IMR-90 (cell line): Measurements from ENCODE around the gene CFAP300. TPM values are rescaled to one million over a fixed set of nuclear protein-coding genes. Genes with fewer than 3 reads are reported as not detected.

Source experiments
- ATAC-seq: fragments of 200-7000 bp; cut with Tn5 transposase; 2 replicates; pipeline ENCODE4 v1.9.1; 2020; ENCODE audit warnings: low read depth, mild to moderate bottlenecking, moderate library complexity
- BruUV-seq: library from RNA; stranded (reverse); fragments of 400-500 nt; replicated peaks from 2 replicates; lab custom pipeline; 2021; lab: Mats Ljungman, UMichigan
- CTCF ChIA-PET: fragments of 300-600 bp; formaldehyde crosslinking; extraction: SDS; loops from one replicate; lab custom pipeline; 2021; ENCODE audit warnings: antibody characterized with exemption; lab: Yijun Ruan, JAX
- POLR2A ChIA-PET: fragments of 300-600 bp; sonication (Branson Sonifier 250); formaldehyde crosslinking; loops from one replicate; lab custom pipeline; 2022; ENCODE audit warnings: antibody characterized with exemption; ENCODE audit not compliant: unreplicated experiment; lab: Charles Lee
- DNase-seq: peaks from one replicate; pipeline ENCODE4 v3.0.0; 2013
- H2AFZ ChIP-seq: replicated peaks from 2 replicates; pipeline ENCODE3; 2013; ENCODE audit warnings: low read length, mild to moderate bottlenecking; ENCODE audit not compliant: poor library complexity
- H2AK5ac ChIP-seq: 2 replicates; pipeline ENCODE4 v1.6.1; 2013; ENCODE audit warnings: low read depth, low read length, inconsistent platforms
- H2AK9ac ChIP-seq: replicated peaks from 2 replicates; pipeline ENCODE3; 2013; ENCODE audit warnings: mild to moderate bottlenecking, low read depth, low read length, moderate library complexity; ENCODE audit not compliant: poor library complexity
- H2BK120ac ChIP-seq: 2 replicates; pipeline ENCODE4 v1.6.1; 2013; ENCODE audit warnings: low read depth, low read length, inconsistent platforms
- H2BK15ac ChIP-seq: 3 replicates; pipeline ENCODE4 v1.6.1; 2013; ENCODE audit warnings: low read depth, low read length, inconsistent platforms
- H2BK20ac ChIP-seq: 2 replicates; pipeline ENCODE4 v1.6.1; 2013; ENCODE audit warnings: low read depth, mild to moderate bottlenecking, inconsistent platforms, low read length, moderate library complexity
- H2BK5ac ChIP-seq: 2 replicates; pipeline ENCODE4 v1.6.1; 2013; ENCODE audit warnings: mild to moderate bottlenecking, low read depth, low read length, inconsistent platforms; ENCODE audit not compliant: poor library complexity, severe bottlenecking
- H3K14ac ChIP-seq: replicated peaks from 2 replicates; pipeline ENCODE4 v1.6.1; 2013; ENCODE audit warnings: low read depth, low read length, inconsistent platforms
- H3K18ac ChIP-seq: 2 replicates; pipeline ENCODE4 v1.6.1; 2013; ENCODE audit warnings: low read depth, low read length, control low read depth
- H3K23ac ChIP-seq: 2 replicates; pipeline ENCODE4 v1.6.1; 2013; ENCODE audit warnings: low read depth, low read length, inconsistent platforms
- H3K27ac ChIP-seq: 2 replicates; pipeline ENCODE4 v1.5.1; 2013; ENCODE audit warnings: mild to moderate bottlenecking, control low read depth, low read length; ENCODE audit not compliant: insufficient read depth
- H3K27me3 ChIP-seq: 2 replicates; pipeline ENCODE4 v1.6.1; 2013; ENCODE audit warnings: low read length; ENCODE audit not compliant: control insufficient read depth, insufficient read depth
- H3K36me3 ChIP-seq: 2 replicates; pipeline ENCODE4 v1.6.1; 2013; ENCODE audit warnings: low read length, mixed read lengths; ENCODE audit not compliant: control insufficient read depth, insufficient read depth
- H3K4ac ChIP-seq: 2 replicates; pipeline ENCODE4 v1.6.1; 2013; ENCODE audit warnings: low read depth, low read length, inconsistent platforms
- H3K4me1 ChIP-seq: 2 replicates; pipeline ENCODE4 v1.6.1; 2013; ENCODE audit warnings: low read length, mixed read lengths; ENCODE audit not compliant: control insufficient read depth, insufficient read depth
- H3K4me2 ChIP-seq: 2 replicates; pipeline ENCODE4 v1.6.1; 2013; ENCODE audit warnings: low read depth, mild to moderate bottlenecking, control low read depth, low read length, moderate library complexity
- H3K4me3 ChIP-seq: 2 replicates; pipeline ENCODE4 v1.5.1; 2013; ENCODE audit warnings: low read depth, mild to moderate bottlenecking, control low read depth, low read length, moderate library complexity; ENCODE audit not compliant: insufficient read depth
- H3K56ac ChIP-seq: 2 replicates; pipeline ENCODE4 v1.6.1; 2013; ENCODE audit warnings: low read length, inconsistent platforms; ENCODE audit not compliant: insufficient read depth; ENCODE audit errors: extremely low read depth
- H3K79me1 ChIP-seq, 2 experiments: 2 replicates each; pipeline ENCODE4 v1.6.1; 2013; ENCODE audit warnings: low read length in 2 of 2, inconsistent platforms in 1 of 2, low read depth in 1 of 2
- H3K9ac ChIP-seq: 2 replicates; pipeline ENCODE4 v1.6.1; 2013; ENCODE audit warnings: low read depth, low read length, control low read depth
- H3K9me1 ChIP-seq: 2 replicates; pipeline ENCODE4 v1.6.1; 2013; ENCODE audit warnings: low read length, inconsistent platforms; ENCODE audit not compliant: insufficient read depth
- H3K9me3 ChIP-seq: 2 replicates; pipeline ENCODE4 v1.6.1; 2013; ENCODE audit warnings: low read length; ENCODE audit not compliant: control insufficient read depth, insufficient read depth
- H4K20me1 ChIP-seq: 2 replicates; pipeline ENCODE4 v1.6.1; 2013; ENCODE audit warnings: low read length, inconsistent platforms; ENCODE audit not compliant: insufficient read depth
- H4K5ac ChIP-seq: 2 replicates; pipeline ENCODE4 v1.6.1; 2013; ENCODE audit warnings: mild to moderate bottlenecking, low read depth, low read length, control low read depth
- H4K8ac ChIP-seq, 2 experiments: 2 replicates each; pipeline ENCODE4 v1.6.1; 2013; ENCODE audit warnings: low read depth in 2 of 2, low read length in 2 of 2, control low read depth in 1 of 2, inconsistent platforms in 1 of 2
- H4K91ac ChIP-seq: 2 replicates; pipeline ENCODE4 v1.6.1; 2013; ENCODE audit warnings: low read depth, low read length, inconsistent platforms; ENCODE audit not compliant: insufficient read depth
- CHD1 ChIP-seq: IDR thresholded peaks from 2 replicates; pipeline ENCODE4 v1.6.1; 2012; ENCODE audit warnings: low read depth, low read length, improper control_type of control experiment
- CTCF ChIP-seq: conservative IDR thresholded peaks from 2 replicates; pipeline ENCODE4 v1.5.1; 2012; ENCODE audit warnings: mild to moderate bottlenecking, low read depth, low read length, improper control_type of control experiment
- FOS ChIP-seq: fragments of 150-350 bp; IDR thresholded peaks from 2 replicates; pipeline ENCODE4 v1.6.1; 2016; ENCODE audit warnings: low read depth, low read length
- MAFK ChIP-seq: IDR thresholded peaks from 2 replicates; pipeline ENCODE4 v1.6.1; 2012; ENCODE audit warnings: low read depth, low read length, improper control_type of control experiment
- WGBS, 2 experiments: methylation state at CpG; one replicate each; pipeline versions ENCODE4 v1.1.5 to v1.1.7; 2013; ENCODE audit warnings: missing lambda C conversion rate in 2 of 2; ENCODE audit not compliant: insufficient read length in 1 of 2; ENCODE audit errors: extremely low coverage in 2 of 2; 5-methylcytosine and 5-hydroxymethylcytosine counted together
- dilution Hi-C: fragments of 300-500 bp; cut with HindIII; formaldehyde crosslinking; loops from one replicate; pipeline ENCODE4 v1.14.3; 2018; ENCODE audit warnings: low sequenced_read_pairs; ENCODE audit not compliant: unreplicated experiment
- in situ Hi-C: fragments of 300-500 bp; cut with MboI; formaldehyde crosslinking; loops from 3 replicates; pipeline ENCODE4 v1.14.3; 2019; ENCODE audit warnings: low sequenced_read_pairs, inconsistent platforms, mixed read lengths
- intact Hi-C: fragments of 100-400 bp; cut with micrococcal nuclease; formaldehyde crosslinking; loops from 2 replicates; pipeline ENCODE4 v1.10.0; 2022
- polyA plus RNA-seq, 3 experiments: library from polyadenylated mRNA; depleted of rRNA; stranded (reverse); fragments of >200 nt; gene quantifications; 2 replicates each; pipeline ENCODE4 v1.2.3, GENCODE V29; 2012; ENCODE audit warnings: low replicate concordance in 1 of 3
- total RNA-seq: library from RNA; depleted of rRNA; stranded (reverse); fragments of >200 nt; gene quantifications from 2 replicates; pipeline ENCODE4 v1.2.3, GENCODE V29; 2012

CFAP300 gene
- total and polyA plus RNA-seq, 2 of the 4 experiments (the other 2 are of a cell fraction), result 0.90 to 1.8 TPM

GRCh38 chr11:102017026-102017425, 30.2 kb upstream of the CFAP300 start:
- no peak overlapping the region for H2BK5ac ChIP-seq

More at GRCh38 chr11:102017026-102017425, 30.2 kb upstream of the CFAP300 start:
- H2AK5ac ChIP-seq, result no peak overlapping the region
- POLR2A ChIA-PET, result no interaction called here
- H3K27ac ChIP-seq, result no peak overlapping the region
- DNase-seq, result no peak
- H3K4ac ChIP-seq, result no peak overlapping the region
- no peak overlapping the region for H4K91ac ChIP-seq
- H3K56ac ChIP-seq, result no peak overlapping the region
- intact Hi-C loops (no loop called here), in situ Hi-C loops (loop anchor here (10.0 kb wide), 1 partner anchor 572 kb away; no protein-coding TSS in a partner anchor), dilution Hi-C loops (no loop called here)
- TF ChIP-seq FOS (no peak), CTCF (no peak), MAFK (peak; percentile 32), CHD1 (no peak)
- CTCF ChIA-PET, result interaction anchor here (1.2 kb wide), 1 partner anchor 156 kb away, joined by 4 read pairs; no protein-coding TSS in a partner anchor
- H2BK15ac ChIP-seq, result no peak overlapping the region
- H4K5ac ChIP-seq, result no peak overlapping the region
- BruUV-seq, result no TSS peak
- no peak overlapping the region for H4K8ac ChIP-seq
- no peak overlapping the region for H3K9ac ChIP-seq
- H3K23ac ChIP-seq, result no peak overlapping the region
- H2BK120ac ChIP-seq, result no peak overlapping the region
- H3K4me1 ChIP-seq, result no peaks in the 10 kb centered on the region
- no peak overlapping the region for H2AK9ac ChIP-seq
- no peaks in the 10 kb centered on the region for H3K36me3 ChIP-seq
- no peaks in the 10 kb centered on the region for H3K9me3 ChIP-seq
- no peak overlapping the region for H3K14ac ChIP-seq
- no peaks in the 10 kb centered on the region for H3K79me1 ChIP-seq
- no peak overlapping the region for H3K18ac ChIP-seq
- H2BK20ac ChIP-seq, result no peak overlapping the region
- H3K27me3 ChIP-seq, result no peaks in the 10 kb centered on the region
- H3K4me3 ChIP-seq, result no peak overlapping the region
- no CpG with 5 or more reads among the region's 3 CpGs for WGBS, 2 experiments
- no peak overlapping the region for H3K4me2 ChIP-seq
- H4K20me1 ChIP-seq, result no peaks in the 10 kb centered on the region
- H2AFZ ChIP-seq, result no peak overlapping the region
- H3K9me1 ChIP-seq, result no peaks in the 10 kb centered on the region
- ATAC-seq, result no peak
